ENCODE results near the gene AGBL1.

DNA sequence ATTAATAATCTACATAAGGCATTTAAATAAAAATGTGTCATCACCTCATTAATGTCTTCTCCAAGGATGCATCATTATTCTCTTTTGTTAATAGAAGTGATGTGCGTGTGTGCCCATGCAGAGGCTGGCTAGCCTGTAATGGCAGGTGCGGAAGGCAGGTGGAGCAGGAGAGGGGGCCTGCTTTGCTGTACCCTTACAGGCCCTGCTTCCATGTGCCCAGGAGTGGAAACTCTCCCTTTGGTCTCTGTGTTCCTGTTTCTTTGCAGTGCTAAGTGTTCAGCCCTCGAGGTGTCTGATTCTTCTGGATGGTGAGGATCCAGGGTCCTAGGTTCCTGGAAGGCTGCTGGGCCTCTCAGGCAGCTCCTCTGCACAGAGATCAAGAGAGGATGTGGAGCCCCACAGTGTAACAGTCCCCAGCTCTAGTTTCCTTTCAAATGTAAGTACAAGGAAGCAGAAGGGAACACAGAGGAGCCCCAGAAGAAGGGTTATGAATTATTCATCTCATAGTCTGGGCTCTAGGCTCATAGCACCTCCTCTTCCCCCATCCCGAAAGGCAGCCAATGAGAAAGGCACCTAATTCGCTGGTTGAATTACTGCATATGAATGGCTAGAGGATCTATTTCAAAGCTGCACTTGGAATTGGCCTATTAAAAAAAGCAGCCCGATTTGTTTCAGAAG, 39.2 kb upstream of the AGBL1 start:
- TF ChIP-seq GABPA (IDR thresholded peaks at IDR 0.05 in 1 of 2, conservative IDR thresholded peaks at IDR 0.05 in 1 of 2) (no peak), SP1 (IDR thresholded peaks at IDR 0.05) (no peak), EGR1 (IDR thresholded peaks at IDR 0.05; ENCODE audit: low read depth in 2 of 2) (no peak), YY1 (IDR thresholded peaks at IDR 0.05) (no peak), RAD21 (IDR thresholded peaks at IDR 0.05) (no peak), JUND (IDR thresholded peaks at IDR 0.05) (no peak), TAF1 (conservative IDR thresholded peaks at IDR 0.05) (no peak)
- TF ChIP-seq, protein P1, sequence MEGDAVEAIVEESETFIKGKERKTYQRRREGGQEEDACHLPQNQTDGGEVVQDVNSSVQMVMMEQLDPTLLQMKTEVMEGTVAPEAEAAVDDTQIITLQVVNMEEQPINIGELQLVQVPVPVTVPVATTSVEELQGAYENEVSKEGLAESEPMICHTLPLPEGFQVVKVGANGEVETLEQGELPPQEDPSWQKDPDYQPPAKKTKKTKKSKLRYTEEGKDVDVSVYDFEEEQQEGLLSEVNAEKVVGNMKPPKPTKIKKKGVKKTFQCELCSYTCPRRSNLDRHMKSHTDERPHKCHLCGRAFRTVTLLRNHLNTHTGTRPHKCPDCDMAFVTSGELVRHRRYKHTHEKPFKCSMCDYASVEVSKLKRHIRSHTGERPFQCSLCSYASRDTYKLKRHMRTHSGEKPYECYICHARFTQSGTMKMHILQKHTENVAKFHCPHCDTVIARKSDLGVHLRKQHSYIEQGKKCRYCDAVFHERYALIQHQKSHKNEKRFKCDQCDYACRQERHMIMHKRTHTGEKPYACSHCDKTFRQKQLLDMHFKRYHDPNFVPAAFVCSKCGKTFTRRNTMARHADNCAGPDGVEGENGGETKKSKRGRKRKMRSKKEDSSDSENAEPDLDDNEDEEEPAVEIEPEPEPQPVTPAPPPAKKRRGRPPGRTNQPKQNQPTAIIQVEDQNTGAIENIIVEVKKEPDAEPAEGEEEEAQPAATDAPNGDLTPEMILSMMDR (IDR thresholded peaks at IDR 0.05; ENCODE audit: low read depth, low read length, missing input control): no peak
- TF ChIP-seq, protein P2, sequence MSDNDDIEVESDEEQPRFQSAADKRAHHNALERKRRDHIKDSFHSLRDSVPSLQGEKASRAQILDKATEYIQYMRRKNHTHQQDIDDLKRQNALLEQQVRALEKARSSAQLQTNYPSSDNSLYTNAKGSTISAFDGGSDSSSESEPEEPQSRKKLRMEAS (IDR thresholded peaks at IDR 0.05): no peak
- TF ChIP-seq, protein P3, sequence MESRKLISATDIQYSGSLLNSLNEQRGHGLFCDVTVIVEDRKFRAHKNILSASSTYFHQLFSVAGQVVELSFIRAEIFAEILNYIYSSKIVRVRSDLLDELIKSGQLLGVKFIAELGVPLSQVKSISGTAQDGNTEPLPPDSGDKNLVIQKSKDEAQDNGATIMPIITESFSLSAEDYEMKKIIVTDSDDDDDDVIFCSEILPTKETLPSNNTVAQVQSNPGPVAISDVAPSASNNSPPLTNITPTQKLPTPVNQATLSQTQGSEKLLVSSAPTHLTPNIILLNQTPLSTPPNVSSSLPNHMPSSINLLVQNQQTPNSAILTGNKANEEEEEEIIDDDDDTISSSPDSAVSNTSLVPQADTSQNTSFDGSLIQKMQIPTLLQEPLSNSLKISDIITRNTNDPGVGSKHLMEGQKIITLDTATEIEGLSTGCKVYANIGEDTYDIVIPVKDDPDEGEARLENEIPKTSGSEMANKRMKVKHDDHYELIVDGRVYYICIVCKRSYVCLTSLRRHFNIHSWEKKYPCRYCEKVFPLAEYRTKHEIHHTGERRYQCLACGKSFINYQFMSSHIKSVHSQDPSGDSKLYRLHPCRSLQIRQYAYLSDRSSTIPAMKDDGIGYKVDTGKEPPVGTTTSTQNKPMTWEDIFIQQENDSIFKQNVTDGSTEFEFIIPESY (IDR thresholded peaks at IDR 0.05): no peak
- TF ChIP-seq, protein P4, sequence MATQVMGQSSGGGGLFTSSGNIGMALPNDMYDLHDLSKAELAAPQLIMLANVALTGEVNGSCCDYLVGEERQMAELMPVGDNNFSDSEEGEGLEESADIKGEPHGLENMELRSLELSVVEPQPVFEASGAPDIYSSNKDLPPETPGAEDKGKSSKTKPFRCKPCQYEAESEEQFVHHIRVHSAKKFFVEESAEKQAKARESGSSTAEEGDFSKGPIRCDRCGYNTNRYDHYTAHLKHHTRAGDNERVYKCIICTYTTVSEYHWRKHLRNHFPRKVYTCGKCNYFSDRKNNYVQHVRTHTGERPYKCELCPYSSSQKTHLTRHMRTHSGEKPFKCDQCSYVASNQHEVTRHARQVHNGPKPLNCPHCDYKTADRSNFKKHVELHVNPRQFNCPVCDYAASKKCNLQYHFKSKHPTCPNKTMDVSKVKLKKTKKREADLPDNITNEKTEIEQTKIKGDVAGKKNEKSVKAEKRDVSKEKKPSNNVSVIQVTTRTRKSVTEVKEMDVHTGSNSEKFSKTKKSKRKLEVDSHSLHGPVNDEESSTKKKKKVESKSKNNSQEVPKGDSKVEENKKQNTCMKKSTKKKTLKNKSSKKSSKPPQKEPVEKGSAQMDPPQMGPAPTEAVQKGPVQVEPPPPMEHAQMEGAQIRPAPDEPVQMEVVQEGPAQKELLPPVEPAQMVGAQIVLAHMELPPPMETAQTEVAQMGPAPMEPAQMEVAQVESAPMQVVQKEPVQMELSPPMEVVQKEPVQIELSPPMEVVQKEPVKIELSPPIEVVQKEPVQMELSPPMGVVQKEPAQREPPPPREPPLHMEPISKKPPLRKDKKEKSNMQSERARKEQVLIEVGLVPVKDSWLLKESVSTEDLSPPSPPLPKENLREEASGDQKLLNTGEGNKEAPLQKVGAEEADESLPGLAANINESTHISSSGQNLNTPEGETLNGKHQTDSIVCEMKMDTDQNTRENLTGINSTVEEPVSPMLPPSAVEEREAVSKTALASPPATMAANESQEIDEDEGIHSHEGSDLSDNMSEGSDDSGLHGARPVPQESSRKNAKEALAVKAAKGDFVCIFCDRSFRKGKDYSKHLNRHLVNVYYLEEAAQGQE (IDR thresholded peaks at IDR 0.05): no peak
